Measurements from ENCODE around the gene HBEGF.

HBEGF gene

DNA sequence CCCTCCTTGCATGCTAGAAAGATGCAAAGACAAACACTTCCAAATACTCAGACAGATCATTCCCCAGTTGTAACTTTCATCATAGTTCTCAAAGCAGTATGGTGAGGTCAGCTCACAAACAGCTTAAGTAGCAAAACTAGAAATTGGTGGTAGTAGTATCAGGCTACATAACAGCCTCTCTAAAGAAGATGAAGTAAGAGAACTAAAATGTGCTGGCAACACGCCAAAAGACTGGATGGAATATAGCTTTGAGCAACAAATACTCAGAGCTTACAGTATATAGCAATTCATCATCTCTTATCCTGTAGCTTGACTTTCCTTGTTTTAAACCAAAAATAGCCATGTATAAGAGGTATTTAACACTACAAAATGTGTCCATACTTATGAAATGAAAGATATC, 51.0 kb downstream of the HBEGF start:
- TF ChIP-seq, protein P1, sequence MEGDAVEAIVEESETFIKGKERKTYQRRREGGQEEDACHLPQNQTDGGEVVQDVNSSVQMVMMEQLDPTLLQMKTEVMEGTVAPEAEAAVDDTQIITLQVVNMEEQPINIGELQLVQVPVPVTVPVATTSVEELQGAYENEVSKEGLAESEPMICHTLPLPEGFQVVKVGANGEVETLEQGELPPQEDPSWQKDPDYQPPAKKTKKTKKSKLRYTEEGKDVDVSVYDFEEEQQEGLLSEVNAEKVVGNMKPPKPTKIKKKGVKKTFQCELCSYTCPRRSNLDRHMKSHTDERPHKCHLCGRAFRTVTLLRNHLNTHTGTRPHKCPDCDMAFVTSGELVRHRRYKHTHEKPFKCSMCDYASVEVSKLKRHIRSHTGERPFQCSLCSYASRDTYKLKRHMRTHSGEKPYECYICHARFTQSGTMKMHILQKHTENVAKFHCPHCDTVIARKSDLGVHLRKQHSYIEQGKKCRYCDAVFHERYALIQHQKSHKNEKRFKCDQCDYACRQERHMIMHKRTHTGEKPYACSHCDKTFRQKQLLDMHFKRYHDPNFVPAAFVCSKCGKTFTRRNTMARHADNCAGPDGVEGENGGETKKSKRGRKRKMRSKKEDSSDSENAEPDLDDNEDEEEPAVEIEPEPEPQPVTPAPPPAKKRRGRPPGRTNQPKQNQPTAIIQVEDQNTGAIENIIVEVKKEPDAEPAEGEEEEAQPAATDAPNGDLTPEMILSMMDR (IDR thresholded peaks at IDR 0.05; ENCODE audit: low read length) = no peak
- Histone ChIP-seq H3K9me2 (ENCODE audit: low read depth, low read length) (no peaks in the 10 kb centered on the region), H3K4me3 (ENCODE audit: low read depth, low read length, poor library complexity, severe bottlenecking) (peak overlapping the region; percentile 25), H3K79me2 (ENCODE audit: insufficient read depth, low read length) (peaks cover 78% of the 10 kb centered on the region), H3K4me2 (ENCODE audit: low read length) (peak overlapping the region; percentile 65), H3F3A (ENCODE audit: insufficient read depth, low read length) (peaks cover 15% of the 10 kb centered on the region), H4K20me1 (ENCODE audit: insufficient read depth, low read length) (no peaks in the 10 kb centered on the region), H2AFZ (ENCODE audit: low read length) (no peak overlapping the region), H3K4me1 (ENCODE audit: insufficient read depth, low read length, severe bottlenecking) (peaks cover 73% of the 10 kb centered on the region), H3K36me3 (ENCODE audit: insufficient read depth, low read length) (peaks cover 28% of the 10 kb centered on the region), H3K27ac (ENCODE audit: low read depth, low read length, poor library complexity, severe bottlenecking) (peak overlapping the region; percentile 80), H3K9me3 (ENCODE audit: low read length) (no peaks in the 10 kb centered on the region), H3K9ac (ENCODE audit: low read length) (peak overlapping the region; percentile 67), H3K27me3 (ENCODE audit: insufficient read depth, low read length) (no peaks in the 10 kb centered on the region)

DNA sequence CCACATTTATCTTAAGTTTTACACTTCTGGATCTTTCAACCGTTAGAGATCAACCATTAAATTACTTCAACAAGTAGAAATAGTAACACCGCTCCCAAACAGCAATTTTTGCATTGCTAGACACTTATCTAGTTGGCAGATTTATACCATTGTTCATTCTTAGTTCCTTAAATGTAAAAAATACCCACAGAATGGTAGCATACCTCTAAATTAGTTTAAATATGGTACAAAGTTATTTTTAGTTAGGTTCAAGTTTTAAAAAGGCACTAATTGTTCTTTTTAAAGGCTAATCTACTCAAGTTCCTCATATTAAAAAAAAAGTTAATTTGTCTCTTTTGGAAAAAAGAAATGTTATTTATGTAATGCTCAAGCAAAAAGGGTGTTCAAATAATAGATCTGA, 51.6 kb downstream of the HBEGF start:
- H3K4me2 ChIP-seq (ENCODE audit: low read length) = peak overlapping the region; percentile 65
- H3K9me3 ChIP-seq (ENCODE audit: low read length) = no peaks in the 10 kb centered on the region
- peaks cover 15% of the 10 kb centered on the region for H3F3A ChIP-seq (ENCODE audit: insufficient read depth, low read length)
- H3K79me2 ChIP-seq (ENCODE audit: insufficient read depth, low read length) = peaks cover 84% of the 10 kb centered on the region
- H3K36me3 ChIP-seq (ENCODE audit: insufficient read depth, low read length) = peaks cover 22% of the 10 kb centered on the region
- H3K27me3 ChIP-seq (ENCODE audit: insufficient read depth, low read length) = no peaks in the 10 kb centered on the region
- H4K20me1 ChIP-seq (ENCODE audit: insufficient read depth, low read length) = no peaks in the 10 kb centered on the region
- no peak overlapping the region for H2AFZ ChIP-seq (ENCODE audit: low read length)
- H3K9ac ChIP-seq (ENCODE audit: low read length) = peak overlapping the region; percentile 67
- H3K9me2 ChIP-seq (ENCODE audit: low read depth, low read length) = no peaks in the 10 kb centered on the region
- peak overlapping the region; percentile 25 for H3K4me3 ChIP-seq (ENCODE audit: low read depth, low read length, poor library complexity, severe bottlenecking)
- TF ChIP-seq, protein P1 (IDR thresholded peaks at IDR 0.05; ENCODE audit: low read length) = no peak
- TF ChIP-seq EZH2 (IDR thresholded peaks at IDR 0.05; ENCODE audit: borderline replicate concordance, low read length) = no peak
- H3K27ac ChIP-seq (ENCODE audit: low read depth, low read length, poor library complexity, severe bottlenecking) = peak overlapping the region; percentile 80
- peaks cover 73% of the 10 kb centered on the region for H3K4me1 ChIP-seq (ENCODE audit: insufficient read depth, low read length, severe bottlenecking)

- Histone ChIP-seq H3K27me3 (ENCODE audit: insufficient read depth, low read length) (no peaks in the 10 kb centered on the region), H3K4me3 (ENCODE audit: low read depth, low read length, poor library complexity, severe bottlenecking) (peak overlapping the region; percentile 45), H3K4me1 (ENCODE audit: insufficient read depth, low read length, severe bottlenecking) (peaks cover 73% of the 10 kb centered on the region), H2AFZ (ENCODE audit: low read length) (no peak overlapping the region), H3K4me2 (ENCODE audit: low read length) (peak overlapping the region; percentile 65), H3K36me3 (ENCODE audit: insufficient read depth, low read length) (peaks cover 15% of the 10 kb centered on the region), H3K9me3 (ENCODE audit: low read length) (no peaks in the 10 kb centered on the region), H3K27ac (ENCODE audit: low read depth, low read length, poor library complexity, severe bottlenecking) (peak overlapping the region; percentile 80), H3F3A (ENCODE audit: insufficient read depth, low read length) (peaks cover 15% of the 10 kb centered on the region), H3K9me2 (ENCODE audit: low read depth, low read length) (no peaks in the 10 kb centered on the region), H3K79me2 (ENCODE audit: insufficient read depth, low read length) (peaks cover 93% of the 10 kb centered on the region), H3K9ac (ENCODE audit: low read length) (peak overlapping the region; percentile 67), H4K20me1 (ENCODE audit: insufficient read depth, low read length) (no peaks in the 10 kb centered on the region)
- TF ChIP-seq, protein P1 (IDR thresholded peaks at IDR 0.05; ENCODE audit: low read length) = no peak
- no peak for TF ChIP-seq EZH2 (IDR thresholded peaks at IDR 0.05; ENCODE audit: borderline replicate concordance, low read length)
These were observed 52.6 kb downstream of the HBEGF start for GRCh38 chr5:140293849-140294100.
